Cortex of kidney (tissue), 1 donor: ENCODE measurements around the gene DYNC1I1.

Experiments used
- DNase-seq: peaks from one replicate; lab custom pipeline; 2025; lab: John Stamatoyannopoulos, UW

DYNC1I1 gene

GRCh38 chr7:96026010-96026409, 253.7 kb downstream of the DYNC1I1 start:
- DNase-seq = no peak

GRCh38 chr7:96026611-96027010, 254.3 kb downstream of the DYNC1I1 start:
- no peak for DNase-seq

GRCh38 chr7:96028729-96029128, 256.4 kb downstream of the DYNC1I1 start:
- DNase-seq = no peak

GRCh38 chr7:96033009-96033598, 260.8 kb downstream of the DYNC1I1 start:
- no peak for DNase-seq

GRCh38 chr7:96034940-96035727, 262.8 kb downstream of the DYNC1I1 start:
- no peak for DNase-seq

- no peak for DNase-seq
Measured at GRCh38 chr7:96040250-96040772, 268.0 kb downstream of the DYNC1I1 start.

GRCh38 chr7:96041171-96041570, 268.8 kb downstream of the DYNC1I1 start:
- no peak for DNase-seq

GRCh38 chr7:96045181-96045580, 272.8 kb downstream of the DYNC1I1 start:
- no peak for DNase-seq

GRCh38 chr7:96045919-96046318, 273.6 kb downstream of the DYNC1I1 start:
- DNase-seq = no peak

GRCh38 chr7:96052289-96052688, 279.9 kb downstream of the DYNC1I1 start:
- no peak for DNase-seq

- DNase-seq = no peak
Measured at GRCh38 chr7:96052860-96053470, 280.6 kb downstream of the DYNC1I1 start.

GRCh38 chr7:96055717-96056116, 283.4 kb downstream of the DYNC1I1 start:
- DNase-seq = no peak

GRCh38 chr7:96059075-96059474, 286.7 kb downstream of the DYNC1I1 start:
- no peak for DNase-seq

GRCh38 chr7:96061009-96061408, 288.7 kb downstream of the DYNC1I1 start:
- DNase-seq = no peak

GRCh38 chr7:96061844-96062243, 289.5 kb downstream of the DYNC1I1 start:
- no peak for DNase-seq

- DNase-seq = no peak
Measured at GRCh38 chr7:96067321-96067720, 295.0 kb downstream of the DYNC1I1 start.

- DNase-seq = no peak
Measured at GRCh38 chr7:96069401-96069800, 297.0 kb downstream of the DYNC1I1 start.

GRCh38 chr7:96074871-96075270, 302.5 kb downstream of the DYNC1I1 start:
- DNase-seq = no peak

- no peak for DNase-seq
Measured at GRCh38 chr7:96075510-96076349, 303.4 kb downstream of the DYNC1I1 start.

- no peak for DNase-seq
Measured at GRCh38 chr7:96076350-96076707, 304.0 kb downstream of the DYNC1I1 start.

- DNase-seq = no peak
Measured at GRCh38 chr7:96080027-96080426, 307.7 kb downstream of the DYNC1I1 start.

GRCh38 chr7:96084881-96085553, 312.7 kb downstream of the DYNC1I1 start:
- DNase-seq = no peak
